ENCODE results near the gene CREB5.
"Not testable (repeated sequence)": the region's sequence is repeated elsewhere in the genome, so short reads cannot be mapped to it uniquely, and the experiment has no call there.

- not testable (repeated sequence) for TF ChIP-seq POLR2A (IDR thresholded peaks at IDR 0.05; ENCODE audit: low read depth, low read length); TAF1 (IDR thresholded peaks at IDR 0.05; ENCODE audit: borderline replicate concordance, low read depth, low read length); POLR2AphosphoS5 (IDR thresholded peaks at IDR 0.05; ENCODE audit: low read depth, low read length)
These were observed 373.8 kb downstream of the CREB5 start for GRCh38 chr7:28786156-28786555.

All from GM12892 (cell line).